DMS53 treated with DMSO at 0.1 percent for 48 hours (cell line): ENCODE results near the gene ADAMTS10.
"Not testable (repeated sequence)": the region's sequence is repeated elsewhere in the genome, so short reads cannot be mapped to it uniquely, and the experiment has no call there.

ENCODE experiments used
- DNase-seq: peaks from one replicate; lab custom pipeline; 2025; ENCODE audit not compliant: unreplicated experiment; lab: John Stamatoyannopoulos, UW

The ADAMTS10 gene

DNA sequence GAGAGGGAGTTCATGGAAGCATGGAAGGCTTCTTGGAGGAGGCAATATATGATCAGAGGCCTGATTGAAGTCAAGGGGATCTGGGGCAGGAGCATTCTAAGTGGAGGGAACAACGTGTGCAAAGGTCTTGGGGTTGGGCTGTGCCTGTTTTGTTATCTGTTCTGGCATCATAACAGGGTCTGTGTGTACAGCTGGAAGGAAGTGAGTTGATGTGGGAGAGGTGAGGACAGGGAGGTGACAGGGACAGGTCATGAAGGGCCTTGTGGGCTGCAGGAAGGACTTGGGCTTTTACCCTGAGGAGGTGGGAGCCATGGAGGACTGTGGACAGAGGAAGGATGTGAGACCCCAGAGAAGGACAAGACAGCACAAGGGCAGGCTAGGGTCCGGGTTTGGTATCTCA, 18.7 kb upstream of the ADAMTS10 start:
- no peak for DNase-seq

DNA sequence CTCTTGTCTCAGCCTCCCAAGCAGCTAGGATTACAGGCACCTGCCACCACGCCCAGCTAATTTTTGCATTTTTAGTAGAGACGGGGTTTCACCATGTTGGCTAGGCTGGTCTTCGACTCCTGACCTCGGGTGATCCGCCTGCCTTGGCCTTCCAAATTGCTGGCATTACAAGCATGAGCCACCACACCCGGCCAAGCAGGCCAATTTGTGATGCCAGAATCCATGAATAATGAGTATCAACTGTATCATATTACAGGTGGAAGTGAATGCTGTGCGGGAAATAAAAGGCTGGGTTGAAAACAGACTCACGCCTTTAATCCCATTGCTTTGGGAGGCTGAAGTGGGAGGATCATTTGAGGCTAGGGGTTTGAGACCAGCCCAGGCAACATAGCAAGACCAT, 16.3 kb upstream of the ADAMTS10 start:
- no peak for DNase-seq

DNA sequence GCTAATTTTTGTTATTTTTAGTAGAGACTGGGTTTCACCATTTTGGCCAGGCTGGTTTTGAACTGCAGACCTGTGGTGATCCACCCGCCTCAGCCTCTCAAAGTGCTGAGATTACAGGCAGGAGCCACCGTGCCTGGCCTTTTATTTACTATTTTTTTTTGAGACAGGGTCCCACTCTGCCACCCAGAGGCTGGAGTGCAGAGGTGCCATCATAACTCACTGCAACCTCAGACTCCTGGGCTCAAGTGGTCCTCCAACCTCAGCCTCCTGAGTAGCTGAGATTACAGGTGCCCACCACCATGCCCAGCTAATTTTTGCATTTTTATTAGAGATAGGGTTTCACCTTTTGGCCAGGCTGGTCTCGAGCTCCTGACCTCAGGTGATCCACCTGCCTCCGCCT, 12.4 kb upstream of the ADAMTS10 start:
- not testable (repeated sequence) for DNase-seq

DNA sequence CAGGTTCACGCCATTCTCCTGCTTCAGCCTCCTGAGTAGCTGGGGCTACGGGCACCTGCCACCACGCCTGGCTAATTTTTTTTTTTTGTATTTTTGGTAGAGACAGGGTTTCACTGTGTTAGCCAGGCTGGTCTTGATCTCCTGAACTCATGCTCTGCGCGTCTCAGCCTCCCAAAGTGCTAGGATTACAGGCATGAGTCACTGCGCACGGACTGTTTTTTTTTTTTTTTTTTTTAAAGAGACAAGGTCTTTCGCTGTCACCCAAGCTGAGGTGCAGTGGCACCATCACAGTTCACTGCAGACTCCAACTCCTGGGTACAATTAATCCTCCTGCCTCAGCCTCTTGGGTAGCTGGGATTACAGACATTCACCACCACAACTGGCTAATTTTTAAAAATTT, 8.2 kb upstream of the ADAMTS10 start:
- no peak for DNase-seq

DNA sequence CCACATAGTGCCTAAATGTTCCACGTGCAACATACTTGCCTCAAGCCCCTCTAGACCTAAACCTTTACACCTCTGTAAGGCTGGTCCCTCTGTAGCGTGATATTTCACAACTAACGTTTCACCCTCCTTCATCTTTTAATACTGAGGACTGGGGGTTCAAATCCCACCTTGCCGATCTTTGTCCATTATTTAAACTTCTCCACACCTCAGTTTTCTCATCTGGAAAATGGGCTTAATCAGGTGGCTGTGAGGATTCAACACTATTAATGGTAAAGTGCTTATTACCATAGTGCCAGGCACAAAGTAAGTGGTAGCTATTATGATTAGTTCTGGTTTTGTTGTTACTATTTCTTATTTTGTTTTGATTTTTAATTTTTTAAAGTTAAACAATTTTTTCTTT, 7.5 kb upstream of the ADAMTS10 start:
- DNase-seq, result no peak

DNA sequence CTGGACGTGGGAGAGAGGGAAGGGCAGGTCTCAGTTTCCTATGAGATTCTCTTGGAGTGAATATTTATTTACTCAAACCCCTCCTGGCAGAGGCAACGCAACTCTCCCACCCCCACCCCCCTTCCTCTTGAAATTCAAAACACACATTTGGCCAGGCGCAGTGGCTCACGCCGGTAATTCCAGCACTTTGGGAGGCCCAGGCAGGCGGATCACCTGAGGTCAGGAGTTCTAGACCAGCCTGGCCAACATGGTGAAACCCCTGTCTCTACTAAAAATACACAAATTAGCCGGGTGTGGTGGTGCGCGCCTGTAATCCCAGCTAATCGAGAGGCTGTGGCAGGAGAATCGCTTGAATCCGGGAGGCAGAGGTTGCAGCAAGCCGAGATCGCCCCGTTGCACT, 6.8 kb upstream of the ADAMTS10 start:
- not testable (repeated sequence) for DNase-seq

DNA sequence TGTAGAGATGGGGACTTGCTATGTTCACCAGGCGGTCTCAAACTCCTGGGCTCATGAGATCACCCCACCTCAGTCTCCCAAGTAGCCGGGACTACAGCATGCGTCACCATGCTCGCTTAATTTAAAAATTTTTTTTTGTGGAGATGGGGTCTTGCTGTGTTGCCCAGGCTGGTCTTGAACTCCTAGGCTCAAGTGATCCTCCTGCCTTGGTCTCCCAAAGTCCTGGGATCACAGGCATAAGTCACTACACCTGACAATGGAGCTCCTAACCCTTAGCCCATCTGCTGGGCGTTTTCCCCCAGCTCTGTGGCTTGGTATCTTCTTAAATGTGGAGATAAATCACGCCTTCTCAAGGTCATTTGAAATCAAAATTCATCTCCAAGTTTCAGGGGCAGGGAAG, 6.3 kb upstream of the ADAMTS10 start:
- no peak for DNase-seq

DNA sequence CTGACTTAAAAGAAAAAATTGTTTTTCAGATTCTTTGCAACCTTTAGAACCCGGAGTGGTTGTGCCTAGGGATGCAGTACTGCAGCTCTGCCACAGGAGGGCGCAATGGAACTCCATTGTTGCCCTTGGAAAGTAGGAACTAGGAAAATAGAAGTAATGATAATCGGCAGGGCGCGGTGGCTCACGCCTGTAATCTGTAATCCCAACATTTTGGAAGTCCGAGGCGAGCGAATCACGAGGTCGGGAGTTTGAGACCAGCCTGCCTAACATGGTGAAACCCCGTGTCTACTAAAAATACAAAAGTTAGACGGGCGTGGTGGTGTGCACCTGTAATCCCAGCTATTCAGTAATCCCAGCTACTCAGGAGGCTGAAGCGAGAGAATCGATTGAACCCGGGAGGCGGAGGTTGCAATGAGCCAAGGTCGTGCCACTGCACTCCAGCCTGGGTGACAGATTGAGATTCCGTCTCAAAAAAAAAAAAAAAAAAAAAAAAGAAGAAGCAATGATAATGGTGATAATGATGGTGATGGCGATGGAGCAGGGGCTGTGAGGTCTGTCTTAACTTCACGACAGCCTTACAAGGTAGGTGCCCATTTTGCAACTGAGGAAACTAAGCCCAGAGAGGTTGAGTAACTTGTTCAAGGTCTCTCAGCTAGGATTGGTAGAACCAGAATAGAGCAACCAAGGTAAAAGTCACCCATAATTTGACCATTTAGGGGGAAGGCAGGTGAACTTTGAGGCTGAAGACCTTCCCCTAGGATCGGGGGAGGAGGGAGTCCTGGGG, 5.5 kb upstream of the ADAMTS10 start:
- no peak for DNase-seq

DNA sequence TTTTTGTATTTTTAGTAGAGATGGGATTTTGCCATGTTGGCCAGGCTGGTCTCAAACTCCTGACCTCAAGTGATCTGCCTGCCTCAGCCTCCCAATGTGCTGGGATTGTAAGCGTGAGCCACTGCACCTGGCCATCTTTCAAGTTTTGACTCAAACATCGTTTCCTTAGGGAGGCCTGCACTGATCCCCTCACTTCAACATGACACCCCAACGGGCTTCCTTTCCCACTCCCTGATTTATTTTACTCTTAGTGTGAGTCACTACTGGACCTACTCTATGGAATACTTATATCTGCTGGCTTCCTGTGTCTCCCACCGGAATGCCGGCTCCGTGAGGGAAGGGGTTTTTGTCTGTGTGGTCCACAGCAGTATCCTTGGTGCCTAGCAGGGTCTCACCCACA, 4.5 kb upstream of the ADAMTS10 start:
- DNase-seq, result no peak

DNA sequence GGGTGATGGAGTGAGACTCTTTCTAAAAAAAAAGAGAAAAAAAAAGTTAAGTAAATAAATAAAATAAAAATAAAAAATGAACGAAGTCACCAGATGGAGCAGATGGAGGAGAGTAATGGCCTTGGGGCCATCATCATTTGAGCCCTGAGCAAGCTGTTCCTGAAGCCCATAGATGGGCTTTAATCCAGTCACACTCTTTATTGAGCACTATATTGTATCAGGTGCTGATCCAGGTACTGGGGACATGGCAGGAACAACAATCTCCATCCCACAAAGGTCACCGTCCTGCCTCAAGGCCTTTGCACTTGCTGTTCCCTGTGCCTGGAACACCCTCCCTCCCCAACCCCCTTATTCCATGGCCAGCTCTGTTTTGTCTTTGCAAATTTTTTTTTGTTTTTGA, 3.9 kb upstream of the ADAMTS10 start:
- no peak for DNase-seq

DNA sequence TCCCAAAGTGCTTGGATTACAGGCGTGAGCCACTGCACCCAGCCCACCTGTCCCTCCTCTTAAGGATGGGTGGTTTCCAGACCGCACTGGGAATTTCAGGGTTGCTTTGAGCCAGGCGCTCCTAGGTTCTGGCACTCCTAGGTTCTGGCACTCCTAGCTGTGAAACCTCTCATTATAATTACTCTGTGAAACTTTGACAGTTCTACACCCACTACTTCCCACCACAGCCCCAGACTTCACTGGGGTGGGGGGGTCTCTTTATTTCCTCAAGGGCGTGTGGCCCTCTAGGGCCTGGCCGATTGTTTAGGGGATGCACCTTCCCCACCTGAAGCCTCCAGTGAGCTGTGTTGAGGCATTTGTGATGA, 2.3 kb upstream of the ADAMTS10 start:
- DNase-seq, result no peak

DNA sequence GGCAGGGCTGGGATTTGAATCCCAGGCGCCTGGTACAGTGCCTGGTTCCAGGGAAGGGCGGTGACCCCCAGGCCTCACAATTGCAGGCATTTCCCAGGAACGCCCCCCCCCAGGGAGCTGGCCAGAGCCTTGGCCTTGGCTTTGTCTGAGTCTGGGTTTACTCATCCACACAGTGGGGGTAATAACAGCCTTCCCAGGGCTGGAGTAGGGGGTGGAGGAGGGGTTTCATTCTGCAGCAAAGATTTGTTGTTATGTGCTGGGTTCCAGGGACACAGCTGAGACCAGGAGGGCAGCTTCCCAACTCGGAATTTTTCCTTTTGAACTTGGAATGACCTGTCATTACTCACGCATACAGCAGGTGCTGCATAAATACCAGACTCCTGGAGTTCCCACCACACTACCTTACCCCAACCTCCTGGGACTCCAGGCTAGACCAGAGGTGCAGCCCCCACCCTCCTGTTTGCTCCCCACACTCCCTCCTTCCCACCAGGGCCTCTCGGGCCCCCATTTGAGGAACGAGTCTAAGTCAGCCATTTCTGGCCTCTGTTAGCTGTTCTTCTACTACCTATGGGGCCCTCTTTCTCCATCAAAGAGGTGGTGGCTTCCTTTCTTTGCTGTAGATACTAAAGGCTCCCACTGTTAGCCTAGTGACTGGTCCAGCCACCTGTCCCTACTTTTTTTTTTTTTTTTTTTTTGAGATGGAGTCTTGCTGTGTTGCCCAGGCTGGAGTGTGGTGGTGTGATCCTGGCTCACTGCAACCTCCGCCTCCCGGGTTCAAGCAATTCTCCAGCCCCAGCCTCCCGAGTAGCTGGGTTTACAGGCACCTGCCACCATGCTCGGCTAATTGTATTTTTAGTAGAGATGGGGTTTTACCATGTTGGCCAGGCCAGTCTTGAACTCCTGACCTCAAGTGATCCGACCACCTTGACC, 1.6 kb upstream of the ADAMTS10 start:
- DNase-seq, result no peak

DNA sequence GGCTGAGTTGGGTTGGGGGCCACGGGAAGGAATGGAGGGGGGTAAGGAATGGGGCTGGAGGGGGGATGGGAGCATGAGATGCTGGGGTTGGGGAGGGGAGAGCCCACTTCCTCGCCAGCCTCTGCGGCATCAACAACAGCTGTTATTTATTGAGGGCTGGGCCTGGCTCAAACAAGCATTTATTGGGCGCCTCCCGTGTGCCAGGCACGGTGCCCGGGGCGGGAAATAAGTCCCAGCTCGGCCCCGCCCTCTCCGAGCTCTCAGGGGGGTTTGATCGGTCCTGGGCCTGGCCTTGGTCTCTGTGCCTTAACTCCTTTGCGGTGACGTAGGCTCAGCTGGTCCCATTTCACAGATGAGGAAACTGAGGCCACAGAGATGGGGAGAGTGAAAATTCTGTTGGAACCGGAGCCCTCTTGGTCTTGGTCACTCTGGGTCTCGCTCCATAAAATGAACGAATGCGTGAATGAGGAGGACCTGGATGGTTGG, 919 bp upstream of the ADAMTS10 start:
- DNase-seq, result no peak

DNA sequence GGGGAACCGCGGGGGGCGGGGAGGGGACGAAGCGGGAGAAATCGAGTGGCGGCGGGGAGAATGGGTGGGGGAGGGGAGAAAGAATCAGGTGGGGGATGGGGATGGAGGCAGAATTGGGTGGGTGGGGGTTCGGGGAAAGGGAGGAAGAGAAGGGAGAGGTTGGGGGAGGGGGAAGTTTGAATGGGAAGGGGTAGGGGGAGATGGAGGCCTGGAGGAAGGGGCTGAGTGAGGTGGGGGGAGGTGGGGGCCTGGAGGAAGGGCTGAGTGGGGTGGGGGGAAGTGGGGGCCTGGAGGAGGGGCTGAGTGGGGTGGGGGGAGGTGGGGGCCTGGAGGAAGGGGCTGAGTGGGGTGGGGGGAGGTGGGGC, 403 bp upstream of the ADAMTS10 start:
- no peak for DNase-seq

DNA sequence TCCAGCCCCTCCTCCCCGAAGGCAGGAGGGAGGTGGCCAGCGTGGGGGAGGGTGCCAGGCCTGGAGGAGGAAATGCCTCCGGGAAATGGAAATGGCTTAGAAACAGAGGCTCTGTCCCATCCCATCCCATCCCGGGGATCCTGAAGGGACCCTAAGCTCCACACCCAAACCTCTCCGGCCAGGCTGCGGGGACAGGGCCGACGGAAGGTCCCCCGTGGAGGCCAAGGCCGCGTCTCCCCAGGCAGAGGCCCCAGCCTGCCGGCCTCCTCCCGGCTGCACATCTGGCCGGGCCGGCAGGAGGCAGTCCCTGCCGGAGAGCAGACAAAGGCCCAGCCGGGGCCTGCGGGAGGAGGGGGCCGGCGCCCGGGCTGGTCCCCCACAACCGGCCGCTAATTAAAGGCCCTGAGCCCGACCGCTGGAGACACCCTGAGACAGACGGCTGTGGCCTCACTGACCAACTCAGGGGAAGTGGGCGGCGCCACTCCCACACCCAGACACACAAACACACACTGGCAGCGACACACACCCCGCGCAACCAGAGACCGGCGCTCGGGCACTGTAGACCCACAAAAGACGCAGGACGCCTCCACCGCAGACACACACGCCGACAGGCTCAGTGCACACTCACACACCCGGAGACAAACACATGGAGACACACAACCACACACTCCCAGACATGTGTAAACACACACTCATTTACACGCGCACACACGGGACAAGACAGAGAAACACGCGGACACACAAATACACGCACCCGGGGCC, 1.1 kb downstream of the ADAMTS10 start:
- no peak for DNase-seq

DNA sequence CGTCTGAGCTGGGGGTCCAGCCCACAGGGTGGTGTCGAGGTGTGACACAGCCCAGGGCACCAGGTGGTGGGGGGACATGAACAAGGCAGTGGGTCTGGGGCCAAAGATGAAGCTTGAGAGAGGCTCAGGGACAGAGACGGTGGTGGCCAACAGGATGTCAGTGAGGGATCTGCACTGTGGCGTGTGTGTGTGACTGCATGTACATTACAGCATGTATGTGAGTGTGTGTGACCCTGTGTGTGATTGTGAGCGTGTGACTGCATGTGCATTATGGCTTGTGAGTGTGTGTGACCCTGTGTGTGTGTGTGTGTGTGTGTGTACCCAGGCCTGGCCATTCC, 1.6 kb downstream of the ADAMTS10 start:
- DNase-seq, result no peak

DNA sequence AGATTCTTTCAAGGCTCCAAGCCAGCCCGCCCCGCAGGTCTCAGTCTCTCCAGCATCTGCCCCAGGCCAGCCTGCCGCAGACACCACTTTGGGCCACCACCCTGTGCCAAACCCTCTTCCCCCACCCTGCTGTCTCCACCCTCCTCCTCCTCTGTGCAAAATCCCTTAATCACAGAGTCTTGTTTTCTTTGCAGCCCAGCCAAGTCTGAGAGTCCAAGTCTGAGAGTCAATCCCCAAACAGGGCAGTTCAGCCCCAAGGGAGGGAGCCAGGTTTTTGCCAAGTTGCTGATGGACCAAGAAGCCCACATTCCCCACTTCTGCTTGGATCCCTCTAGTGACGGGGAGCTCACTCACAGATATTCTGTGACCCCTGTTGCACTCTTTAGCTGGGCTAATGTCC, 3.1 kb downstream of the ADAMTS10 start:
- DNase-seq, result no peak

DNA sequence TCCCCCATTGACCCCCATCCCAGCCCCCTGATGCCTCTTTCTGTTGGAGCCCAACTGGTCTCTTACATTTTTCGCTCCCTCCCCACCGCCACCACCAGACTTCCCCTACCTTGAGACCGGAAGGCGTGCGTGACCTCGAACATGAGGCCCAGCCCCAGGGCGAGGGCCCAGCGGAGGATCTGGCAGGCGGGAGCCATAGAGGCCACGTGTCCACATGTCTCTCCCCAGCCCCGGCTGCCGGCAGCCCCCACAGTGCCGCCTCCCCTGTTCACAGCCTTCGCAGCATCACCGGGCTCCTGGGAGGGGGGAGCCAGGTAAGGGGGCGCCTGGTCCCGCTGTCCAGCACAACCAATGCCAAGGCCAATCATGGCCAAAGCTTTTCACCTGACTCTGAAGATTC, 5.0 kb downstream of the ADAMTS10 start:
- DNase-seq, result no peak

DNA sequence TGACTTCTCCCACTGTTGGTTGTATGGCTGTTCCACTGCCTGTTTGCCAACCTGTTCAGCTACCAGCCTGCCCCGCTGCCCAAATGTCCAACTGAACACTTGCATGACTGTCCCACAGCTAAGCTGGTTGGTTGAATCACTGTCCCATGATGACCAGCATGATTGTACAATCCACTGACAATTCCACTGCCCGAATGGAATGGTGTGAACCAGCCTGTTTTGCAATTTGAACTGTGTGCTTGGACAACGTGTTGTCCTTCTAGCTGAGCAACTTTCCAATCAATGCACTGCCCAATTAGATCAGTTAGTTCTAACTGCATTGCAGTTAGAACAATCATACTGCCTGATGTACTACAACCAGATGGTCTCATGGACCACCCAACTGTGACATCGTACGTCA, 8.7 kb downstream of the ADAMTS10 start:
- DNase-seq, result no peak

DNA sequence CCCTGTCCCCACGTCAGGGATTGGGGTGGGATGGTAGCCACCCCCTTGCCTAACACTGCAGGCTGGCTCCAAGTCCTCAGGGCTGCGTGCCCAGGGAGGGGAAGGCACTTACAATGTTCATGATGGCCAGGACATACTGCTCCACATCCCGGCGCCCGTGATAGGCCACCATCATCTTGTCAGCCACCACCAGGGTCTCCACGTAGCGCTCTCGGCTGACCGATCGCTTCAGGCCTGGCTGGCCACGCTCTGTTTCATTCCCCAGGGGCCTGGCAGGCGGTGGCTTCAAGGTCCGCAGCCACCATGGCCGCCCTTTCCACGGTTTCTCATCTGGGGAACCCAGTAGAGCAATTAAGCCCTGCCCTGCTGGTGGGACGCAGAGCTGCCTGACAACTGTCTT, 9.7 kb downstream of the ADAMTS10 start:
- no peak for DNase-seq

DNA sequence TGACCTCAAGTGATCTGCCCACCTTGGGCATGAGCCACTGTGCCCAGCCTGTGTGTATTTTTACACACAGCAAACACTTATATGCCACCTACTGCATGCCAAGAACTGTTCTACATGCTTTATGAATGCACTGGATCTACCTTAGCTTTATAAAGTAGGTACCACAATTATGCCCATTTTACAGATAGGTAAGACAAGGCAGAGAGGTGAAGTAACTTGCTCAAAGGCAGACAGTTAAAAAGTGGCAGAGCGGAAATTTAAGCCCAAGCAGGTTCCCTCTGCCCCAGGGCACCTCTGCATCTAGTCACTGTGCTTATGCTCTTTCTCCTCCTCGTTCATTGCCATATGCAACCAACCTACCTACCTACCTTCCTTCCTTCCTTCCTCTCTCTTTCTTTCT, 10.5 kb downstream of the ADAMTS10 start:
- no peak for DNase-seq

DNA sequence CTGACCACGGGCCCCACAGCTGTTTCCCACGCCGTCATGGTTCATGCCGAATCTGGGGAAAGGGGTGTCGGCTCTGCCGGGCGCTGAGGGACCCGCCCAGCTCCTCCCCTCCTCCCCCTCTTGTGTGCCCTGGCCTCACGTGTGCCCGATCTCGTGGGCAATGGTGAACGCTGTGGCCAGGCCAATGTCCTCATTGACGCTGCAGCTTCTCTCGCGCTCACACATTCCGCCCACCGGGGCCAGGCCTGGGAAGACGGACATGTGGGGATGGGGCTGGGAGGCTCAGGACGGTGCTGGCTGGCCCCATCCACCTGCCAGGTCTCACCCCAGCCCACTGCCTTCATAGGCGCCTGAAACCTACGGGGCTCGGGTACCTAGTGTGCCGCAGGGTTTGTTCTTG, 14.3 kb downstream of the ADAMTS10 start:
- no peak for DNase-seq
